Fibroblast of skin of scalp (primary cell): ENCODE results near the gene CHI3L1. TPM values are rescaled to one million over a fixed set of nuclear protein-coding genes. Genes with fewer than 3 reads are reported as not detected.
"Not testable (repeated sequence)": the region's sequence is repeated elsewhere in the genome, so short reads cannot be mapped to it uniquely, and the experiment has no call there.

ENCODE experiments used
- DNase-seq: peaks from one replicate; pipeline ENCODE4 v3.0.0-alpha.2; 2013
- polyA plus RNA-seq, 2 experiments: library from polyadenylated mRNA; unstranded; fragments of 120-200 nt; gene quantifications; one replicate each; pipeline ENCODE4 v1.2.1, GENCODE V29; 2013; ENCODE audit not compliant: insufficient read length in 2 of 2

Gene CHI3L1
- polyA plus RNA-seq (2013, experiment 1 of 2; ENCODE audit: insufficient read length) = not detected
- polyA plus RNA-seq (2013, experiment 2 of 2; ENCODE audit: insufficient read length) = not detected

DNA sequence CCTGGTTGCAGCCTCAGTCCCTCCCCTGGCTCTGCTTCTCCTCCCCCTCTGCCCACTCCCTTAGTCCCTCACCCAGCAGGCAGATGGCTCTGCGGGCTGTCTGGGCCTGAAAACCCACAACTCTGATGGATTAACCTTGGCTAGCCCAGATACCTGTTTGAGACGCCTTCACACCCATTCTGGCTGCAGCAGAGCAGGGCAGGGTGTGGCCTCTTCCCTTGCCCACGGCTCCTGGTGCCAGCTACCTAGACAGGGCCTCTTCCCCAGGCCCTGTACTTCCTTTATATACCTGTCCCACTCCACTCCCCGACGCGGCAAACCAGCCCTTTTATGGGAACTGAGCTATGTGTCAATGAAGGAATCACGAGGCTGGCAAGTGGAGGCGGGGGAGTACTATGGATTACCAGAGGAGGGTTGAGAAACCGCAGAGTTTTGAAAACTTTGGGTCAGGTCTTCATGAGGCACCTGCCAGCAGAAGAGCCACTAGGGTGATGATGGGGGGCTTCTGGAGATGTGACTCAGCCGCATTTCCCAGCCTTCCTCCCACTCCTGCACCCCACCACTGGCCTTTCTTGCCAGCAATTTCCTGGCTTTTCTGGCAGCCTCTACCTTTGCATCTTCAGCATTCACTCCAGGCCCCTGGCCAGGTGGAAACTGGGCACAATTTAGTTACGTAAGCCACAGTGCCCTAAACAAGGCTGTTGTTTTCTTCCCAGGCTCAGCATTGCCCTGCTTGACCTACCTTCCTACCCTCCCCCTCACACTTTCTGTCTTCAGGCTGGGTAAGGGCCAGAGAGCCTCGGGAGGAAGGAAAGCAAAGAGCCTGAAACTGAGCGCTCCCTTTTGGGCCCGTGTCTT is at the start of gene CHI3L1:
CHI3L1 (minus strand) TSS at position 259 of the 858 bp plus-strand sequence; CDS start at position 178, 81 bp downstream.
- no peak for DNase-seq

DNA sequence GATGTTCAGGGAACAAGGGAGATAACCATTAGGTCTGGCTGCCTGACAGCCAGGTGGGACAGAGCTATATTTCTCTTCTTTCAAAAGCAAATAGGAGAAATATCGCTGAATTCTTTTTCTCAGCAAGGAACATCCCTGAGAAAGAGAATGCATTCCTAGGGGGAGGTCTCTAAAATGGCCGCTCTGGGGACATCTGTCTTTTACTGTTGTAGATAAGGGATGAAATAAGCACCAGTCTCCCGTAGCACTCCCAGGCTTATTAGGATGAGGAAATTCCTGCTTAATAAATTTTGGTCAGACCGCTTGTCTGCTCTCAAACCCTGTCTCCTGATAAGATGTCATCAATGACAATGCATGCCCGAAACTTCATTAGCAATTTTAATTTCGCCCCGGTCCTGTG is 48.4 kb upstream of the CHI3L1 start:
- not testable (repeated sequence) for DNase-seq

DNA sequence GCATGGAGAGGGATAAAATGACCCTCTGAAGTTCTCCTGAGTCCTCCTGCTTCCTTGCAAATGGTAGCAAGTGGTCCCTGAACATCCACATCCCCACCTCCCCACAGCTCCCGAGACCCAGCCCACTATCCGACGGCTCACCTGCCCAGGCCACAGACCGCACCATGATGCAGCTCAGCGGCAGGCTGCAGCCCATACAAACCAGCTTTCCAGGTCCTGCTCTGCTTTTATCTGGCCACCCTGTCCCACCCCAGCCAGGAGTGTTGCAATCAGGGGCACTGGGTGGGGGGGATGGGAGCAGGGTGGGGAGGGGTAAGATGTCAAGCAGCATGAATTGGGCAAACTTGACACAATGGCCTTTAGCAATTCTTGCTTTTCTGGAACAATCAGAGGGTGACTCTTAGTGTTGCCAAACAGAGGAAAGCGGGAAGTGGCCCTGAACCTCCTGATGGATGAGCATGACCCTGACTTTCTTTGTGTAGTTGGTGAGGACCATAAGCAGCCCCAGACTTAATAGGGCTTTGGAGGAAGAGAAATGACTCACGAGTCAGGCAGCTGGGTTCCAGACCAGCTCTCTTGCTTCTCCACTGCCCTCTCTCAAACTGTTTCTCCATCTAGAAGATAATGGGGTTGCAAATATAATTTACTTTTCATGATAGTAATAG is 43.1 kb upstream of the CHI3L1 start, which contains the start of gene CHIT1:
CHIT1 (minus strand) TSS at position 203 of the 665 bp plus-strand sequence; CDS start at position 166, 37 bp downstream.
- DNase-seq = no peak

DNA sequence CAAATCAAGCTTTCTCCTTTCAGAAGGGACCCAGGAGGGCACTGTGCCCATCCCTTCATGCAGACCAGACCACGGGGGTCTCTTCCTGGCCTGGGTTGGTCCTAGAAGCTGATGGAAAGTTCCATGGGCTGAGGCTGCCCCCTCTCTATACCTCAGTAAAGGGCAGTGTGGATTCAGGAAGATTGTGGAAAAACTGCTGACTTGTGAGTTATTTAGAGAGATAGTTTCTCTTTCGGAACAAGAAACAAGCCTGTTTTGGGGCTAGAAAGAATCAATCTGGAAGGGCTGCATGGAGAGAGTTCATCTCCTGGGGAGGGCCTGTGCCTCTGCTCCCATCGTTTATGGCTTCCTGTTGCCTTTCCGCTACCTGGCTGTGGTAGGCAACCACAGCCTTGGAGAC is 42.2 kb upstream of the CHI3L1 start:
- DNase-seq = no peak

DNA sequence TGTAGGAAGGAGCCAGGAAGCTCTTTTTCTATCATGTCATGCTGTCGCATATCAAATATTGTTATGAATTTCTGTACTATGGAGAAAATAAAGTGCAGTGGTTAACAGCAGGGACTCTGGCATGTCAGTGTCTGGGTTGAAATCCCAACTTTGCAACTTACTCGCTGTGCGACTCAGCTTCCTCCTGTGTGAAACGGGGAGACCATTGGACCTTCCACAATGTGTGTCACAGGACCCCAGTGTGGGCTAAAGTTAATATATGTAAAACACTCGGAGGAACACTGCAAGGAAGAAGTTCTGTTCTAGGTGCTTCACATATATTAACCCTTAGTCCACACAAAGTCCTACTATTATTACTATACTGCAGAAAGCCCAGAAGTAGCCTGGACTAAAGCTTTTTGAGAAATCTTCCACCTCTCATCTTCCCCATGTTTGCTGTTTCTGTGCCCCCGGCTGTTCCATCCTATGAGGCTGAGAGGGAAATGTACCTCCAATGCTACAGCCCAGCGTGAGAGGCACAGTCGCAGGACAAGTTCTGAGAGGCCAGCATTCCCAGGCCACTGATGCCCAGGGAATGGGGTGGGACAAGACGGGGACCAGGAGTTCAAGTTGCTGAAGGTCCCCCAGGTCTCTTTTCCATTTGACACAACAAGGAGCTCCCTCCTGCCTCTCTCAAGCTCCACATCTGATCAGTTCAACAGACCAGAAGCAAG is 41.0 kb upstream of the CHI3L1 start:
- no peak for DNase-seq

DNA sequence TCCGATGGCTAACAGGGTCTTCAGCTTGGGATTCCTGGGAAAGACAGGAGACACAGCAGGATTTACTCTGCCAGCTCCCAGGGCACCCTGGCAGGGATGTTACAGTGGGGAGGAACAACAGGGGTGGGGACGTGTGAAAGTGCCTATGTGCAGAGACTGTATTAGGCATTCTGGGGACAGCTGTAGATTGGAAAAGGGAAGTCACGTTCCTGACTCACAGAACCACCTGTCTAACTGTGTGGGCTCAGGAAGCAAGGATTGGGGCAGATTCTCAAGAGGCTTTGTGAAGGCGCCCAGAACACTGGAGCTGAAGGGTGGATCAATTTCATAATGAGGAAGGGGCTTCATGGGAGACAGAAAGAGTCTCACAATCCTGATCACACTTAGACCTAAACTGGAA is 38.6 kb upstream of the CHI3L1 start:
- no peak for DNase-seq

DNA sequence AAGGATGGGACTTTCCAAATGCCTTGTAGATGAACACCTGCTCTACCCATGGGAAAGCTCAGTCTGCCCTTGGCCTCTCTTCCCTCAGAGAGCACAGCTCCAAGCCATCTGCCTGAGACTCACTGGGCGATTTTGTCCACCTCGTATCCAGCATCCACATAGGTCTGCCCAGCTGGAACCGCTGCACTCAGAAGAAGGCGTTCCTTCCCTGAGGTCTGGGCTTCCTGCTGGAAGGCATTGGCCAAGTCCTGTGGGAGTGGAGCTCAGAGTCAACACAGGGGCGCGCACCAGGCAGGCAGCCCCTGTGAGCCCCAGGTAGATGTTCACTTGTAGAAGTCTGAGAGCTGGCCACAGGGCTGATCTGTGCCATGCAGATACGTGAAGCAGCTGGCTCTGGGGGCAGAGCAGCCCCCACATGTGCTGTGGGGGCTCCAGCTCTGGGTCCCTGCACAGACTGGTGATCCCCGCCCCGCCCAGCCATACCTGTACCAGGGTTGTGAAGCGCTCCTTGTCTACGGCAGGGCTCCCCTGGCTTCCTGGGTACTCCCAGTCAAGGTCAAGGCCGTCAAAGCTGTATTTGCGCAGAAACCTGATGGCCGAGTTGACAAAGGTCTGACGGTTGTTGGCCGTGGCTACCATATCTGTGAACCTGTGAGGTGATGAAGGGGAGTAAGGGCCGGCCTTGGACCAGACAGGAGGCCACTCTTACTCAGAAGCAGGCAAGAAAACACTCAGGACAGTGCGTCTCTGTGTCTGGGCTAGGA is 36.7 kb upstream of the CHI3L1 start:
- no peak for DNase-seq

DNA sequence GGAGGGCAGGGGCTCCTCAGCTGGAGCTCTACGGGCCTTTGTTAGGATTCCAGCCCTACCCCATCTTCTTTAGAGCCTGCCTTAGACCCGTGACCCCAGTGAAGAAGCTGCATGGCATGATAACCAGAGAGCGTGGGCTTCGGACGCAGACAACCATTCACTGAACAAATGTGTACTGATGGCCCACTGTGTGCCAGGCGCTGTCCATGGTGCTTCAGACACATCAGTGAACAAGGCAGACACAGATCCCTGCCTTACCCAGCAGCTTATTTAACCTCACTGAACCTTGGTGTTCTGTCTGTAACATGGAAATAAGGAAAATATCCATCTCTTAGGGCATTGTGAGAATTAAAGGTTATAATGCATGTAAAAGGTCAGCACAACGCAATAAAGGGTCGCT is 33.4 kb upstream of the CHI3L1 start:
- no peak for DNase-seq

DNA sequence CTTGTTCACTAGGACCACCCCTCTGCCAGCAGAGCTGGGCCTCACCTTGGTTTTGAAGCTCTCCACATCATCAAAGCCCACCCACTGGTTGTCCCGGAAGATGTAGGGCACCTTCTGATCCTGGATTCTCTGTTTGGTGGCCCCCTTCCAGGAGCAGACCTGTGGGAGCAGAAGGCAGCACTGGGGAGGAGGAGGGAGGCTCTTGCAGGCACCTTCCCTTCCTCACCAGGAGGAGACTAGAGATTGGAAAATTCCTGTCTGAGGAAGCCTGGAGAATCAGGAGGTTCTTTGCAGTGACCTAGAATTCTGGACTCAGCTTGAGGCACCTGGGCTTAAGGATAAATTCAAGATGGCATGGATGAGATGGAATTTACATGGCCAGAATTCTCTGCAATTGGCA is 32.7 kb upstream of the CHI3L1 start:
- no peak for DNase-seq

DNA sequence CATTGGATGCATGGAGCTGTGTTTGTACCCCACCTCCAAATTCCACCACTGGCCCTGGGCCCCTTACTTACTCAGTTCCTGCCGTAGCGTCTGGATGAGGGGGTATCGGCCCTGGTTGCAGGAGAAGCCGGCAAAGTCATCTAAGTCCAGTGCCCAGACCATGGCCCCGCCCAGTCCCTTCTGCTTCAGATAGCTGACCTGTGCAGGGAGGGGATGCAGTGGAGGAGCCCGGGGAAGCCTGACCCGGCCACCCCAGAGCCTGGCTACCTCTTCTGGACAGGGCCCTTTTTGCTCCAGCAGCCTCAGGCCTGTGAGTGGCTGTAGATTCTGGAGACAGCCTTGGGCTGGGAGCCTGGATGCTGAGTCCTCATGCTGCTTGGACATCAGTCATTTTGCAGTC is 31.2 kb upstream of the CHI3L1 start:
- no peak for DNase-seq

DNA sequence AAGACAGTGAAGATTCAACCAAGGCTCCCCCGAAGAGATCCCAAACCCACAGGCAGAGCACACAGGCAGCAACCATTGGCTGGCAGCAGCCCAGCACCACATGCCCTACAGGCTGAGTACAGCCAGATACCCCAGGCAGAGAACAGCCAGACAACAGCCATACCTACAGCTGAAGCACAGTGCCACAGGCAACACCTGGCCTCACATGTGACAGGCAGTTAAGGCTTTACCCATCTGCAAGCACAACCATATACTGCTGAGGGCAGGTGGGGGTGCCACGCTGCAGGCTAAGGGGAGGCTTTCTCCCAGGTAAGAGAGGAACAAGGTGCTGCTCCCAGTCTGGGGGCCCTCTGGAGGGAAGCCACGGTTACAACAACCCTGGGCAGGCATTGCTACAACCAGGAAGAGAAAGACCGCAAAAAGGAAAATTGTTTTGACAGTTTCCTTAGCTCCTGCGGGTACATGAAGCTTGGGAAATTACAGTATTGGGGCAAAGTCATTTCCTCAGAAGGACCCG is 30.7 kb upstream of the CHI3L1 start:
- DNase-seq = no peak

DNA sequence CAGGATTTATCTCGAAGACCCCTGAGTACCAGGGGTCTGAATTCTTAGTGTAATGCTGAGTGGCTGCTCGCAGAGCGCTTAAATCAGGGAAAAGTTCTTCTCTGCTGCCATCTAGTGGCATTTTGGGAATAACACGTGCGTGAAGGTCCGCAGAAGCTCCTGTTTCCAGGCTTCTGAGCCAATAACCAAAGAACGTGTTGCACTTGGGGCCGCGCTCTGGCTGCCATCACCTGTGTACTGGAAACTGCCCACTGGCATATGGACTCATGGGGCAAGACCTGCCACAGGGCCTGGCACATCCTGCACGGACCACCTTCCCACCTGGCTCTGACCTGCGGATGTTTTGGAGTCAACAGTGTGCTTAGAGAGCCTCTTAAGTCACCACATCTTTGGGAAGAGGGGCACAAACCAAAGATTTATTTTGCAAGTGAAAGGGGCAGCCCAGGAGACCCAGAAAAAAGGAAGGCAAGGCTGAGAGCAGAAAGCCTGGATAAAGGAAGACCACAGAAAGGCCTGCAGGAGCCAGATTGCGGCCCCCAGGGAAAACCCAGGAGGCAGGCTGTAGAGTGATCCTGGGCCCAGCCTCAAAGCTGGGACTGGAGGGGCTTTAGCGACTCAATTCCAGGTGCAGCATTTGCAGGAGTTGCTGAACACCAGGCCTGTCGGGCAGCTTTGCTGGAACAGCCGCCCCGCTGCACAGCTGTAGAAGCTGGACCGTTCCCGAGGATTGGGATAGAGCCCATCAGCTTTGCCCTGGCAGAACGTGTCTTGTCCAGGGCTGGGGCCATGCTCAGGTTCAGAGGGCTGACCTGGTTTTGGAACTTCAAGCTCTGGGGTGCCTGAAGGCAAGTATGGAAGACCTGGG is 30.0 kb upstream of the CHI3L1 start:
- peak; percentile 63 for DNase-seq

DNA sequence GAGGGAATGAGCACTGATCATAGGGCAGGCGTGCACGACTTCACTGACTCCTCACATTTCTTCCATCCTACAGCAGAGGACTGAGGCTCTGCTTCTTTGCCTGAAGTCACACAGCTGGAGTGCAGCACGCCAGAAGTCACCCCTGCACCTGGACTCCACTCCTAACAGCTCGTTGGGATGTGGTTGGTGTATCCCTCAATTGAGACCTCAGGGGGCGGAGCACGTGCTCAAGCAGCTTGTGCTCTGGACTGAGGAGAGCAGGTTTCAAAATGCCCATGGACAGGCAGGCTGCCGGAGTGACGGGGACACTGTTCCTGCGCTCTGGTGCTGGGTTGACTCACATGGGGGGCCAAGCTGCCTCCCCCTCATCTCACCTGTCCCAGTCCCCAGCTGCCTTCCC is 29.1 kb upstream of the CHI3L1 start:
- no peak for DNase-seq

DNA sequence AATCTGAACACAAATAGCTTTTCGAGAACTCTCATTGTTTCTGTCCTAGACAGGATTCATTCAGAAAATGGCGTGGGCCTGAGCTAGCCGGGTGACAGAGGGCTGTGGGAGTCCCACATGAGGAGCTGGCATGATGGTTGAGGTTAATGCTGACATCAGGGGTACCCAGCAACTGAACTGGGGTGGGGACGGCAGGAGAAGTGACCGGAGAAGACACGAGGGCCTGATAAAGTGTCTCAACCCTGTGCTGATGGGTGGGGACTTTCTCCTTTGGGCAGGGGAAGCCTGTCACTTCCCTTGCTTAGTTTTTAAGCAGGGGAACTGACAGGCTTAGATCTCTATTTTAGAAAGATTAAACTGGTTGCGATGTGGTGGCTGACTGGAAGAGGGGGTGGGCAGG is 28.4 kb upstream of the CHI3L1 start:
- DNase-seq = no peak

DNA sequence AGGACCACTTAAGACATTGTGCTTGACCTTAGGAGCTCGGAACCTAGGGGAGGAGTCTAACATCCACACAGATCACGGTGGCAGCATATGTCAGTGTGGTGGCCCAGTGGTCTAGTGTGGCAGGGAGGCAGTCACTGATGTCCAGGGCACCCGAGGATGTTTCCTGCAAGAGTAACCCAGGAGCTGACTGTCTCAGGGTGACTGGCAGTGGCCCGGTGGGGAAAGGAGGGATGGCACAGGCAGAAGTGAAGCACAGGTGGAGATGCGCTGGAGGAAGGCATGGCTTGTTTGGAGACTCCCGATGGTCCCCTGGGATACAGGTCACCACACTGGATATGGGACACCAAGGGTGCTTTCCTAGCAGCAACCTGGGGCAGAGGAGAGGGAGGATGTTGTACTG is 26.6 kb upstream of the CHI3L1 start:
- DNase-seq = no peak

DNA sequence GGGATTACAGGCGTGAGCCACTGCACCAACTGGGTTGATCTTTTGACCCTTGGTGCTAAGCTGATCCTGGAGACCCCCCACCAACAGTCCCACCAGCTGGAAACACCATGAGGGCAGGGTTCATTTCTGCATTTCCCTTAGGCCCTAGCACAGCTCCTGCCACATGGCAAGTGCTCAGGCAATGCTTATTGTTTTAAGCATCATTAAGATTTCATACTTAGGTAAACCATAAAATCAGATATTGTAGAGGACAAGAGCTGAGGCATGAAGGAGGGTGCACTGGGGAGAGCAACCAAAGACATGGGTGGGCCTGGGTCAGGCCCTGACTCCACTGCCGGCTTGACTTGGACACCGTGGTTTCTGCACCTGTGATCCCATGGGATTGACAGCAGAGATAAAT is 25.3 kb upstream of the CHI3L1 start:
- no peak for DNase-seq

DNA sequence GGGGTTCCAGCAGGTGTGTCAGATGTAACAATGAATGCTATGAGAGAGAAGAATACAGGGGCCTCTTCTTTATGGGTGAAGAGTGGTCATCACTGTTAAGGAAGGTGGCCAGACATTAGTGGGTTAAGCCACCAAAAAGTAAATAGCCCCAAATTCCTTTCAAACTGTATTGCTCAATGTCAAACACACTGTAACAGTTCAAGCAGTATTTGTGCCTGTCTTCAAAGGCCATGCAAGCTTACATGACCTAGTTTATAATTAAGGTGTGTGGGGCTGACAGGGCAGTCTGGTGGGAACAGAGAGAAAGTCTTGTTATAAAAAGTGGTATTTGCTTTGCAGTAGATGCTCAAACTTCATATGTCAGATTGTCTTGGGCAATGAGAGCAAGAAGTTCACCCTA is 24.5 kb upstream of the CHI3L1 start:
- no peak for DNase-seq

DNA sequence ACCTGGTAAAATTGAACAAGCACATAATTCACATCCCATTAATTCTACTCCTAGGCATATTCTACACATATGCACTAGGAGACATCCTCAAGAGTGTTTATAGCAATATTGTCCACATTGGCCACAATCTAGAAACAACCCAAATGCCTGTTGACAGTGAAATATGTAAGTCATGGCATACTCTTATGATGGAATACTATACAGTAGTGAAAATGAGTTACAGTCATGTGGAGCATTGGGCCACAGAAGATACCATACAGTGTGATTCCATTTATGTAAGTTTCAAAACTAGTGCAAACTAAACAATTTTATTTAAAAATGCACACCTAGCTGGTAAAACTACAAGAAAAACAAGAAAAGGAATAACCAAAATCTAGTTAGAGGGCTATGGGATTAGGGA is 23.8 kb upstream of the CHI3L1 start:
- no peak for DNase-seq

DNA sequence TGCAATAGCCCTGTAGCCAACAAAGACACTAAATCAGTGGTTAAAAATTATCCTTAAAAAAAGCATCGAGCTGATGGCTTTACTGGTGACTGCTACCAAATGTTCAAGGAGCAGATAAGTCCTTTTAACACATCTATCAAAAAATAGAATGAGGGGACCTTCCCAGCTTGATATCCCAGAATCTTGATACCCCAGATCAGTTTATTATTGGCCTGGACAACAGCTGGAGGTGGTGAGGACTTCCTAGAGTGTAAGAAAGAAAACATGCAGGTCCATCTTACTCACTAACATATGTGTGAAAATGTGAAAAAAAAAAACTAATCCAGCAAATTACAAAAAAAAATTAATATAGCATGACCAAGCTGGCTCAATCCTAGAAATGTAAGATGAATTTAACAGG is 21.7 kb upstream of the CHI3L1 start:
- DNase-seq = no peak

DNA sequence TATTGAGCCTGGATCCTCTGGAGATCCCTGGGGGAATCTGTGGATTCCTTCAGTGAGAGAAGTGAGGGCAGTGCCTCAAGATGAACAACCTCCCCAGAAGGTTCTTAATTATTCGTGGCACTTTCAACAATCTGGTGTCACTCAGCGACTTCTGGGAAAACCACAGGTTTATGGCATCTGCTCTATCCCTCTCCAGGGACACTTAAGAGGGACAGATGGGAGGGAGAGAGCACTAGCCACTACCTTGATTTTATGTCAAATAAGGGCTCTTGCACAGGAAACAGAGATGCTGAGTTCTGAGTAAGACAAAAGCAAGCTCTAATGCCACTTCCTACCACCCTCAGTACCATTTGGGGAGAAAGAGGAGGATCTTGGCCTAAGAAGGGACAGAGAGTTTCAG is 21.2 kb upstream of the CHI3L1 start:
- DNase-seq = no peak

DNA sequence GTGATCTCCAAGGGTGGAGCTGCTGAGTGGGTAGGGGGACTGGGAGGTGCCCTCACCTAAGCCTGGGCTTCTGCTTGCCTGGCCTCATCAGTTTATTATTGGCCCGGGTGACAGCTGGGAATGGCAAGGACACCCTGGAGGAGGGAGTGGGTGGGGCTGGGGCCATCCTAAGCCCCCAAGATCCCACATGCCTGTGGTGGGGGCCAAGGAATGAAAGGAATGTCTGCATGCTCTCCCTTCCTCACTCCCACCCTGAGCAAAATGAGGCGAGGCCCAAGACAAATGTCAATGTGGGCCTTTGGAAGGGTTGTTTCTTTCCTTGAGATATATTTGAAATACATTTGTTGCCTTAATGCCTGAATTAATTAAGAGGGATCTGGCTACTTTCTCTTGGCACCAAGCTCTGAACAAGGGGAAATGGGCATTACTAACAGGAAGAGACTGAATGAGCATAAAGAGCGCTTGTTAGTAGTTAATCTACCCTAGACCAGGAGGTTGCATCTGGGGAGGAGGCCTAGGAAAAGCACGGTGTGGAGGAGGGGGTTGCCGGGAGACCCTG is 19.7 kb upstream of the CHI3L1 start:
- peak; percentile 27 for DNase-seq
